SKM-1 (cell line): ENCODE results near the gene LMNB1.
"Not testable (repeated sequence)": the region's sequence is repeated elsewhere in the genome, so short reads cannot be mapped to it uniquely, and the experiment has no call there.

ENCODE experiments used
- DNase-seq: peaks from one replicate; lab custom pipeline; 2025; ENCODE audit not compliant: unreplicated experiment; lab: John Stamatoyannopoulos, UW

LMNB1 gene

GRCh38 chr5:126778675-126779403, 1.9 kb downstream of the LMNB1 start:
- no peak for DNase-seq

- peak; percentile 64 for DNase-seq
These were observed 3.4 kb downstream of the LMNB1 start for GRCh38 chr5:126780165-126780827.

GRCh38 chr5:126788409-126788808, 11.5 kb downstream of the LMNB1 start:
- DNase-seq: not testable (repeated sequence)

GRCh38 chr5:126793097-126793496, 16.2 kb downstream of the LMNB1 start:
- DNase-seq: no peak

GRCh38 chr5:126793648-126794047, 16.7 kb downstream of the LMNB1 start:
- DNase-seq: not testable (repeated sequence)

- DNase-seq: no peak
These were observed 17.4 kb downstream of the LMNB1 start for GRCh38 chr5:126794157-126794828.

GRCh38 chr5:126799780-126800179, 22.8 kb downstream of the LMNB1 start:
- DNase-seq: no peak

- no peak for DNase-seq
These were observed 24.4 kb downstream of the LMNB1 start for GRCh38 chr5:126801174-126801991.

GRCh38 chr5:126801992-126802294, 25.0 kb downstream of the LMNB1 start:
- DNase-seq: no peak

GRCh38 chr5:126805063-126805462, 28.1 kb downstream of the LMNB1 start:
- no peak for DNase-seq

- DNase-seq: peak; percentile 41
These were observed 31.6 kb downstream of the LMNB1 start for GRCh38 chr5:126808521-126808988.

- no peak for DNase-seq
These were observed 33.0 kb downstream of the LMNB1 start for GRCh38 chr5:126809916-126810315.

GRCh38 chr5:126810596-126811380, 33.9 kb downstream of the LMNB1 start:
- DNase-seq: no peak

- no peak for DNase-seq
These were observed 34.7 kb downstream of the LMNB1 start for GRCh38 chr5:126811515-126812198.

- no peak for DNase-seq
These were observed 35.2 kb downstream of the LMNB1 start for GRCh38 chr5:126812199-126812570.

GRCh38 chr5:126813799-126814198, 36.9 kb downstream of the LMNB1 start:
- DNase-seq: not testable (repeated sequence)

GRCh38 chr5:126814721-126815404, 37.9 kb downstream of the LMNB1 start:
- no peak for DNase-seq

- no peak for DNase-seq
These were observed 39.7 kb downstream of the LMNB1 start for GRCh38 chr5:126816649-126817048.

GRCh38 chr5:126818736-126819135, 41.8 kb downstream of the LMNB1 start:
- no peak for DNase-seq
